ENCODE measurements around the gene TBL3. TPM values are rescaled to one million over a fixed set of nuclear protein-coding genes. Genes with fewer than 3 reads are reported as not detected.

TBL3 gene
- total and polyA plus RNA-seq, 2 of the 8 experiments (the other 6 are each of a cell fraction or from before 2014, with no cell fraction given): 65.8 to 137 TPM

- peak overlapping the region; percentile 49 for H4K5ac ChIP-seq (ENCODE audit: insufficient read length, low read depth, low read length)
- no peak overlapping the region for H3K23ac ChIP-seq (ENCODE audit: insufficient read length)
- H3K23me2 ChIP-seq (ENCODE audit: low read depth, low read length): peaks cover 15% of the 10 kb centered on the region; the same call in 1 of the 2 replicates
- H3K27me3 ChIP-seq (replicated peaks in 1 of 4; ENCODE audit: control insufficient read depth in 3 of 4, extremely low read depth in 1 of 4, insufficient read depth in 3 of 4, low read length in 3 of 4): peaks cover 22 to 59% (median 52%) of the 10 kb centered on the region in 4 experiments
- peak overlapping the region; percentile 97 for H2BK15ac ChIP-seq (ENCODE audit: low read length)
- no peak overlapping the region; a peak in 1 of 7 replicates for H3K9ac ChIP-seq (replicated peaks in 1 of 4; ENCODE audit: extremely low read depth in 1 of 4, low read depth in 3 of 4, low read length in 3 of 4)
- H3K4me3 ChIP-seq (ENCODE audit: extremely low read depth in 1 of 4, insufficient read depth in 2 of 4, low read depth in 3 of 4, low read length in 4 of 4): peak overlapping the region; percentile 21 to 59 (median 32); a peak in 6 of 8 replicates
- H2AK5ac ChIP-seq (ENCODE audit: low read depth, low read length): no peak overlapping the region
- H3K4me1 ChIP-seq (replicated peaks in 1 of 4; ENCODE audit: control insufficient read depth in 3 of 4, insufficient read depth in 4 of 4, low read length in 3 of 4): peaks cover 0 to 27% (median 13%) of the 10 kb centered on the region in 4 experiments; a peak in 5 of 7 replicates
- peak overlapping the region; percentile 86 for H4K8ac ChIP-seq (ENCODE audit: extremely low read depth, insufficient read depth, low read length)
- POLR2A ChIA-PET (ENCODE audit: partially characterized antibody): interaction anchor here (0.6 to 1.8 kb wide), 14 partner anchors 10 to 134 kb away, joined by 3 to 14 read pairs (median 3); partner anchors contain the start of genes RAB26, TRAF7 and ZNF598
- peak overlapping the region; percentile 70 for H4K91ac ChIP-seq (replicated peaks; ENCODE audit: insufficient read length, low read length)
- no peaks in the 10 kb centered on the region for H3K79me2 ChIP-seq (ENCODE audit: control insufficient read depth in 1 of 2, insufficient read depth in 2 of 2, low read length in 2 of 2)
- H2BK20ac ChIP-seq (ENCODE audit: low read length): no peak overlapping the region
- no peak overlapping the region for H3K56ac ChIP-seq (replicated peaks; ENCODE audit: insufficient read length, low read depth, low read length)
- H3K4me2 ChIP-seq (ENCODE audit: insufficient read depth in 1 of 2, low read depth in 2 of 2, low read length in 2 of 2): peak overlapping the region; percentile 16 to 76
- no peak overlapping the region for H3K14ac ChIP-seq (ENCODE audit: insufficient read length)
- DNase-seq (ENCODE audit: low read depth in 1 of 2, low spot score in 2 of 2) (peak; percentile 71 to 100), FAIRE-seq (no peak)
- H3K79me1 ChIP-seq (ENCODE audit: low read depth, low read length): no peaks in the 10 kb centered on the region
- peak overlapping the region; percentile 80; the same call in 1 of the 2 replicates for H2BK12ac ChIP-seq (ENCODE audit: low read depth, low read length)
- peaks cover 0 to 5% (median 0%) of the 10 kb centered on the region in 4 experiments; a peak in 1 of 8 replicates for H3K36me3 ChIP-seq (ENCODE audit: control insufficient read depth in 2 of 4, insufficient read depth in 4 of 4, low read length in 3 of 4)
- peak overlapping the region; percentile 24; the same call in 1 of the 2 replicates for H2BK5ac ChIP-seq (ENCODE audit: low read depth, low read length)
- no peak overlapping the region for H2BK120ac ChIP-seq (replicated peaks; ENCODE audit: low read depth, low read length)
- H3K27ac ChIP-seq (ENCODE audit: low read depth, low read length): no peak overlapping the region
- H4K20me1 ChIP-seq (replicated peaks in 1 of 2; ENCODE audit: control insufficient read depth in 1 of 2, insufficient read depth in 2 of 2, low read length in 2 of 2): peaks cover 0 to 8% of the 10 kb centered on the region in 2 experiments
- CTCF ChIA-PET (ENCODE audit: partially characterized antibody): interaction anchor here (0.6 to 7.5 kb wide), 36 partner anchors 10 to 890 kb away, joined by 3 to 55 read pairs (median 6); partner anchors contain the start of genes NTHL1, RAB26, TRAF7 and TSC2
- H3K18ac ChIP-seq (ENCODE audit: extremely low read depth, low read length): peak overlapping the region; percentile 85
- WGBS, 2 experiments (ENCODE audit: extremely low coverage in 1 of 2, insufficient coverage in 1 of 2, insufficient read length in 1 of 2, insufficient replicate concordance in 2 of 2, low coverage in 1 of 2, low lambda C conversion rate in 2 of 2, missing lambda C conversion rate in 1 of 2): 11% methylated on average over 52 of the region's 53 CpGs; no CpG with 5 or more reads in 1 of the 2 experiments
- H3K9me3 ChIP-seq (ENCODE audit: insufficient read depth in 2 of 2, low read depth in 1 of 2, low read length in 1 of 2): no peaks in the 10 kb centered on the region
- no peak overlapping the region for H3K4ac ChIP-seq (replicated peaks; ENCODE audit: insufficient read length, low read depth, low read length)
- no peak overlapping the region; the same call in 1 of the 2 replicates for H2AFZ ChIP-seq (ENCODE audit: low read length)
- TF ChIP-seq CHD2 (IDR thresholded peaks at IDR 0.05; ENCODE audit: low read length) (no peak), TAF7 (optimal IDR thresholded peaks at IDR 0.05; ENCODE audit: borderline replicate concordance, low read depth, low read length) (no peak), SP1 (IDR thresholded peaks at IDR 0.05; ENCODE audit: low read depth, low read length) (peak; percentile 72; the same call in 1 of the 2 replicates), ASH2L (IDR thresholded peaks at IDR 0.05; ENCODE audit: low read length) (peak; percentile 66), CBX8 (IDR thresholded peaks at IDR 0.05; ENCODE audit: borderline replicate concordance, low read depth, low read length) (no peak), GABPA (IDR thresholded peaks at IDR 0.05; ENCODE audit: borderline replicate concordance, insufficient read depth, low read length) (no peak), CREB1 (IDR thresholded peaks at IDR 0.05) (peak; percentile 72), KDM4A (IDR thresholded peaks at IDR 0.05; ENCODE audit: low read depth, low read length, severe bottlenecking) (peak; percentile 56)
Observed at GRCh38 chr16:2023092-2024031, 51.5 kb downstream of the TBL3 start.

All from H1 (cell line).